ENCODE data around the gene TMEM179. TPM values are rescaled to one million over a fixed set of nuclear protein-coding genes. Genes with fewer than 3 reads are reported as not detected.

The TMEM179 gene
- total RNA-seq, 1 experiment from 2014 or later, result not detected

- ChIA-PET CTCF (interaction anchor here (1.0 kb wide), 1 partner anchor 234 kb away, joined by 3 read pairs; no protein-coding TSS in a partner anchor), POLR2A (no interaction called here)
- H3K4me3 Mint-ChIP-seq (ENCODE audit: unreplicated experiment), result no peak overlapping the region
- no peaks in the 10 kb centered on the region for H3K4me1 ChIP-seq
- H3K4me1 Mint-ChIP-seq (ENCODE audit: low read depth, unreplicated experiment), result no peaks in the 10 kb centered on the region
- TF ChIP-seq CTCF (IDR thresholded peaks at IDR 0.05; ENCODE audit: insufficient read depth in 1 of 2, low read depth in 1 of 2, low read length in 1 of 2, severe bottlenecking in 1 of 2, unreplicated experiment in 1 of 2), result no peak
- no peaks in the 10 kb centered on the region for H3K36me3 Mint-ChIP-seq (ENCODE audit: insufficient read depth, unreplicated experiment)
- intact Hi-C loops (cut with micrococcal nuclease; ENCODE audit: unreplicated experiment), result no loop called here
- no peak for DNase-seq
- H3K36me3 ChIP-seq (ENCODE audit: control insufficient read depth, insufficient read depth, low read length), result no peaks in the 10 kb centered on the region
- H3K9me3 Mint-ChIP-seq (ENCODE audit: unreplicated experiment), result no peaks in the 10 kb centered on the region
- H3K27me3 Mint-ChIP-seq (ENCODE audit: insufficient read depth, unreplicated experiment), result peaks cover 6% of the 10 kb centered on the region
- no peaks in the 10 kb centered on the region for H3K27me3 ChIP-seq (replicated peaks; ENCODE audit: control insufficient read depth, insufficient read depth, low read length)
- no peak overlapping the region for H3K27ac Mint-ChIP-seq (ENCODE audit: unreplicated experiment)
- no peaks in the 10 kb centered on the region for H3K9me3 ChIP-seq
- BruUV-seq (replicated peaks), result no TSS peak
- H3K4me3 ChIP-seq (ENCODE audit: low read depth, low read length), result no peak overlapping the region
These were observed 11.8 kb downstream of the TMEM179 start for GRCh38 chr14:104592785-104593184.

GRCh38 chr14:104592292-104592672, 12.3 kb downstream of the TMEM179 start:
- Histone ChIP-seq H3K9me3 (no peaks in the 10 kb centered on the region), H3K4me3 (ENCODE audit: low read depth, low read length) (no peak overlapping the region), H3K4me1 (no peaks in the 10 kb centered on the region), H3K27me3 (replicated peaks; ENCODE audit: control insufficient read depth, insufficient read depth, low read length) (no peaks in the 10 kb centered on the region), H3K36me3 (ENCODE audit: control insufficient read depth, insufficient read depth, low read length) (no peaks in the 10 kb centered on the region)
- DNase-seq, result no peak
- H3K4me3 Mint-ChIP-seq (ENCODE audit: unreplicated experiment), result no peak overlapping the region
- H3K36me3 Mint-ChIP-seq (ENCODE audit: insufficient read depth, unreplicated experiment), result no peaks in the 10 kb centered on the region
- H3K9me3 Mint-ChIP-seq (ENCODE audit: unreplicated experiment), result no peaks in the 10 kb centered on the region
- no TSS peak for BruUV-seq (replicated peaks)
- ChIA-PET CTCF (no interaction called here), POLR2A (no interaction called here)
- H3K27me3 Mint-ChIP-seq (ENCODE audit: insufficient read depth, unreplicated experiment), result peaks cover 6% of the 10 kb centered on the region
- H3K27ac Mint-ChIP-seq (ENCODE audit: unreplicated experiment), result no peak overlapping the region
- TF ChIP-seq CTCF (IDR thresholded peaks at IDR 0.05; ENCODE audit: insufficient read depth in 1 of 2, low read depth in 1 of 2, low read length in 1 of 2, severe bottlenecking in 1 of 2, unreplicated experiment in 1 of 2), result no peak
- no peaks in the 10 kb centered on the region for H3K4me1 Mint-ChIP-seq (ENCODE audit: low read depth, unreplicated experiment)
- intact Hi-C loops (cut with micrococcal nuclease; ENCODE audit: unreplicated experiment), result no loop called here

GRCh38 chr14:104591506-104592291, 12.9 kb downstream of the TMEM179 start:
- H3K4me3 ChIP-seq (ENCODE audit: low read depth, low read length), result no peak overlapping the region
- Mint-ChIP-seq H3K27me3 (ENCODE audit: insufficient read depth, unreplicated experiment) (peaks cover 6% of the 10 kb centered on the region), H3K4me1 (ENCODE audit: low read depth, unreplicated experiment) (no peaks in the 10 kb centered on the region), H3K9me3 (ENCODE audit: unreplicated experiment) (no peaks in the 10 kb centered on the region), H3K27ac (ENCODE audit: unreplicated experiment) (no peak overlapping the region), H3K36me3 (ENCODE audit: insufficient read depth, unreplicated experiment) (no peaks in the 10 kb centered on the region), H3K4me3 (ENCODE audit: unreplicated experiment) (no peak overlapping the region)
- CTCF ChIA-PET, result no interaction called here
- H3K27me3 ChIP-seq (replicated peaks; ENCODE audit: control insufficient read depth, insufficient read depth, low read length), result no peaks in the 10 kb centered on the region
- DNase-seq, result no peak
- no peak for TF ChIP-seq CTCF (IDR thresholded peaks at IDR 0.05; ENCODE audit: insufficient read depth in 1 of 2, low read depth in 1 of 2, low read length in 1 of 2, severe bottlenecking in 1 of 2, unreplicated experiment in 1 of 2)
- no peaks in the 10 kb centered on the region for H3K36me3 ChIP-seq (ENCODE audit: control insufficient read depth, insufficient read depth, low read length)
- no peaks in the 10 kb centered on the region for H3K4me1 ChIP-seq
- no peaks in the 10 kb centered on the region for H3K9me3 ChIP-seq
- POLR2A ChIA-PET, result no interaction called here
- intact Hi-C loops (cut with micrococcal nuclease; ENCODE audit: unreplicated experiment), result no loop called here
- no TSS peak for BruUV-seq (replicated peaks)

All from Caco-2 (cell line).